Prostate gland (tissue), 2 donors: ENCODE data around the gene PIRT.

ENCODE experiments used
- POLR2A ChIP-seq: fragments of 450-650 bp; IDR thresholded peaks from one replicate; pipeline ENCODE4 v1.6.1; 2016; ENCODE audit warnings: antibody characterized with exemption, mild to moderate bottlenecking
- POLR2AphosphoS5 ChIP-seq: sonication (generic); formaldehyde crosslinking; IDR thresholded peaks from one replicate; pipeline ENCODE4 v1.6.1; 2017; ENCODE audit warnings: antibody characterized with exemption
- TF ChIP-seq, protein P1 (sequence below), 4 experiments: fragments of 200-600 bp in 2 of 4; fragments of 450-650 bp in 2 of 4; sonication (generic) in 2 of 4; IDR thresholded peaks; 1 replicate in 3 of 4; 2 replicates in 1 of 4; pipeline ENCODE4 v1.5.1; 2016 to 2019; ENCODE audit warnings: antibody characterized with exemption in 4 of 4, mild to moderate bottlenecking in 2 of 4, moderate library complexity in 2 of 4

DNA sequence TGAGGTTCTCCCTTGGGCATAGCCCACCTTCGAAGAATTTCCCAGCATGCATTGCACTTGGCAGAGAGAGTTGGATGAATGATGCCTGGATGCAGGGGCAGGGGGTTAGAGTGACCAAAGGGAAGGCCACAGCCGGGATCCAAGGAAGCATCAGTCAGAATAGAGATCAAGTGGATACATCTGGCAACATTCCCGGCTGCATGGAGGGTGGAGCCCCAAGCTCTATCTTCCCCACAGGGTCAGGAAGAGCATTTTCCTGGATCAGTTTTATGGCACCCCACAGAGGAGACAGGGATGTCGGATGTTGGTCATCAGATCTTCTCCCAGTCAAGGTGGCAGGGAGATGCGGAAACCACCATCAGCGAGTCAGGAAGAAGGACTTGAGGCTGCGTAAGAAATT lies 13.0 kb downstream of the PIRT start:
- TF ChIP-seq, protein P1, sequence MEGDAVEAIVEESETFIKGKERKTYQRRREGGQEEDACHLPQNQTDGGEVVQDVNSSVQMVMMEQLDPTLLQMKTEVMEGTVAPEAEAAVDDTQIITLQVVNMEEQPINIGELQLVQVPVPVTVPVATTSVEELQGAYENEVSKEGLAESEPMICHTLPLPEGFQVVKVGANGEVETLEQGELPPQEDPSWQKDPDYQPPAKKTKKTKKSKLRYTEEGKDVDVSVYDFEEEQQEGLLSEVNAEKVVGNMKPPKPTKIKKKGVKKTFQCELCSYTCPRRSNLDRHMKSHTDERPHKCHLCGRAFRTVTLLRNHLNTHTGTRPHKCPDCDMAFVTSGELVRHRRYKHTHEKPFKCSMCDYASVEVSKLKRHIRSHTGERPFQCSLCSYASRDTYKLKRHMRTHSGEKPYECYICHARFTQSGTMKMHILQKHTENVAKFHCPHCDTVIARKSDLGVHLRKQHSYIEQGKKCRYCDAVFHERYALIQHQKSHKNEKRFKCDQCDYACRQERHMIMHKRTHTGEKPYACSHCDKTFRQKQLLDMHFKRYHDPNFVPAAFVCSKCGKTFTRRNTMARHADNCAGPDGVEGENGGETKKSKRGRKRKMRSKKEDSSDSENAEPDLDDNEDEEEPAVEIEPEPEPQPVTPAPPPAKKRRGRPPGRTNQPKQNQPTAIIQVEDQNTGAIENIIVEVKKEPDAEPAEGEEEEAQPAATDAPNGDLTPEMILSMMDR (IDR thresholded peaks at IDR 0.05): no peak
- TF ChIP-seq POLR2A (no peak), POLR2AphosphoS5 (no peak)
